HepG2 (cell line): ENCODE measurements around the gene MBTPS1. TPM values are rescaled to one million over a fixed set of nuclear protein-coding genes. Genes with fewer than 3 reads are reported as not detected.
A peak's percentile ranks its signal among the peaks of the same experiment; 100 is the strongest.

Source experiments
- ETS1 ChIP-seq: sonication (generic); formaldehyde crosslinking; IDR thresholded peaks from 2 replicates; pipeline ENCODE4 v1.4.0; 2020; ENCODE audit warnings: missing genetic modification reagents
- FOSL1 ChIP-seq: sonication (generic); formaldehyde crosslinking; IDR thresholded peaks from 2 replicates; pipeline ENCODE4 v1.9.0; 2021; ENCODE audit warnings: missing genetic modification reagents, borderline replicate concordance
- NONO ChIP-seq, 2 experiments: fragments of 450-650 bp in 1 of 2; sonication (generic) in 1 of 2; formaldehyde crosslinking in 1 of 2; IDR thresholded peaks in 1 of 2; conservative IDR thresholded peaks in 1 of 2; 2 replicates each; pipeline versions ENCODE4 v1.6.1 to v1.8.0; 2017 to 2022; ENCODE audit warnings: mild to moderate bottlenecking in 1 of 2, missing genetic modification reagents in 1 of 2, moderate library complexity in 1 of 2
- POLR2AphosphoS5 ChIP-seq: IDR thresholded peaks from 2 replicates; pipeline ENCODE4 v1.6.1; 2012; ENCODE audit warnings: low read depth, low read length
- RXRB ChIP-seq: IDR thresholded peaks from 2 replicates; pipeline ENCODE4 v1.6.1; 2016; ENCODE audit warnings: borderline replicate concordance, missing genetic modification reagents, missing compliant biosample characterization
- TMF1 ChIP-seq: sonication (generic); formaldehyde crosslinking; IDR thresholded peaks from 2 replicates; pipeline ENCODE4 v1.8.1; 2022; ENCODE audit warnings: low read depth, missing genetic modification reagents
- ZBTB7B ChIP-seq: sonication (generic); formaldehyde crosslinking; IDR thresholded peaks from 2 replicates; pipeline ENCODE4 v1.4.0; 2020; ENCODE audit warnings: missing genetic modification reagents
- ZFP36L2 ChIP-seq: sonication (generic); formaldehyde crosslinking; IDR thresholded peaks from 2 replicates; pipeline ENCODE4 v1.4.0; 2020; ENCODE audit warnings: missing genetic modification reagents
- ZNF276 ChIP-seq: sonication (generic); formaldehyde crosslinking; IDR thresholded peaks from 2 replicates; pipeline ENCODE4 v1.4.0; 2020; ENCODE audit warnings: mild to moderate bottlenecking, low read depth, missing genetic modification reagents
- ZNF503 ChIP-seq: sonication (generic); formaldehyde crosslinking; IDR thresholded peaks from 2 replicates; pipeline ENCODE4 v1.4.0; 2020; ENCODE audit warnings: missing genetic modification reagents
- ZNF597 ChIP-seq: sonication (generic); formaldehyde crosslinking; IDR thresholded peaks from 2 replicates; pipeline ENCODE4 v1.5.0; 2020; ENCODE audit warnings: missing genetic modification reagents
- ZNF605 ChIP-seq: sonication (generic); formaldehyde crosslinking; IDR thresholded peaks from 2 replicates; pipeline ENCODE4 v1.8.0; 2022; ENCODE audit warnings: mild to moderate bottlenecking, missing genetic modification reagents
- ZNF766 ChIP-seq: sonication (generic); formaldehyde crosslinking; IDR thresholded peaks from 2 replicates; pipeline ENCODE4 v1.5.0; 2020; ENCODE audit warnings: missing genetic modification reagents, borderline replicate concordance
- polyA plus RNA-seq, 8 experiments: library from polyadenylated mRNA; depleted of rRNA in 3 of 8; stranded (reverse) in 7 of 8; unstranded in 1 of 8; fragments of >200 nt; fragmentation: Illumina TruSeq in 4 of 8; extraction: Trizol in 4 of 8; gene quantifications; 2 replicates each; pipeline versions ENCODE4 v1.2.1 to v1.2.3, GENCODE V29; 2011 to 2016; ENCODE audit warnings: low read depth in 4 of 8, missing spikeins in 1 of 8, mixed read lengths in 1 of 8; ENCODE audit not compliant: insufficient read depth in 1 of 8
- total RNA-seq, 5 experiments: library from RNA; depleted of rRNA; stranded (reverse); fragments of >200 nt; fragmentation: Illumina TruSeq; extraction: Trizol; gene quantifications; 2 replicates each; pipeline ENCODE4 v1.2.3, GENCODE V29; 2016; ENCODE audit warnings: low read depth in 1 of 5
- TF ChIP-seq, protein P1 (sequence below): sonication (generic); formaldehyde crosslinking; IDR thresholded peaks from 2 replicates; pipeline ENCODE4 v1.9.0; 2022; ENCODE audit warnings: missing genetic modification reagents, mild to moderate bottlenecking, borderline replicate concordance
- TF ChIP-seq, protein P2 (sequence below): sonication (generic); formaldehyde crosslinking; IDR thresholded peaks from 2 replicates; pipeline ENCODE4 v1.5.0; 2020; ENCODE audit warnings: missing genetic modification reagents
- TF ChIP-seq, protein P3 (sequence below): sonication (generic); formaldehyde crosslinking; IDR thresholded peaks from 2 replicates; pipeline ENCODE4 v1.4.0; 2020; ENCODE audit warnings: missing genetic modification reagents, borderline replicate concordance

Gene MBTPS1
- total and polyA plus RNA-seq, 2 of the 13 experiments (the other 11 are each of a cell fraction or from before 2014, with no cell fraction given): 56.7 to 91.3 TPM

- TF ChIP-seq ZNF597 (CRISPR knock-in tag) (no peak), ZFP36L2 (CRISPR knock-in tag) (no peak), ETS1 (CRISPR knock-in tag) (no peak), NONO (IDR thresholded peaks at IDR 0.05) (no peak), NONO (CRISPR knock-in tag; conservative IDR thresholded peaks at IDR 0.05) (0 out of 2 replicates have a peak, but pooled peaks have one; percentile 45), FOSL1 (CRISPR knock-in tag) (no peak), ZBTB7B (CRISPR knock-in tag) (peak; percentile 90), ZNF605 (CRISPR knock-in tag) (peak; percentile 70; the same call in 1 of the 2 replicates), ZNF276 (CRISPR knock-in tag) (no peak), RXRB (CRISPR knock-in tag) (peak; percentile 71), ZNF503 (CRISPR knock-in tag) (no peak), POLR2AphosphoS5 (peak; percentile 71), ZNF766 (no peak), TMF1 (CRISPR knock-in tag) (no peak)
- TF ChIP-seq, protein P1, sequence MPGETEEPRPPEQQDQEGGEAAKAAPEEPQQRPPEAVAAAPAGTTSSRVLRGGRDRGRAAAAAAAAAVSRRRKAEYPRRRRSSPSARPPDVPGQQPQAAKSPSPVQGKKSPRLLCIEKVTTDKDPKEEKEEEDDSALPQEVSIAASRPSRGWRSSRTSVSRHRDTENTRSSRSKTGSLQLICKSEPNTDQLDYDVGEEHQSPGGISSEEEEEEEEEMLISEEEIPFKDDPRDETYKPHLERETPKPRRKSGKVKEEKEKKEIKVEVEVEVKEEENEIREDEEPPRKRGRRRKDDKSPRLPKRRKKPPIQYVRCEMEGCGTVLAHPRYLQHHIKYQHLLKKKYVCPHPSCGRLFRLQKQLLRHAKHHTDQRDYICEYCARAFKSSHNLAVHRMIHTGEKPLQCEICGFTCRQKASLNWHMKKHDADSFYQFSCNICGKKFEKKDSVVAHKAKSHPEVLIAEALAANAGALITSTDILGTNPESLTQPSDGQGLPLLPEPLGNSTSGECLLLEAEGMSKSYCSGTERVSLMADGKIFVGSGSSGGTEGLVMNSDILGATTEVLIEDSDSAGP (CRISPR knock-in tag): peak; percentile 64; the same call in 1 of the 2 replicates
- TF ChIP-seq, protein P2, sequence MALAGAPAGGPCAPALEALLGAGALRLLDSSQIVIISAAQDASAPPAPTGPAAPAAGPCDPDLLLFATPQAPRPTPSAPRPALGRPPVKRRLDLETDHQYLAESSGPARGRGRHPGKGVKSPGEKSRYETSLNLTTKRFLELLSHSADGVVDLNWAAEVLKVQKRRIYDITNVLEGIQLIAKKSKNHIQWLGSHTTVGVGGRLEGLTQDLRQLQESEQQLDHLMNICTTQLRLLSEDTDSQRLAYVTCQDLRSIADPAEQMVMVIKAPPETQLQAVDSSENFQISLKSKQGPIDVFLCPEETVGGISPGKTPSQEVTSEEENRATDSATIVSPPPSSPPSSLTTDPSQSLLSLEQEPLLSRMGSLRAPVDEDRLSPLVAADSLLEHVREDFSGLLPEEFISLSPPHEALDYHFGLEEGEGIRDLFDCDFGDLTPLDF (CRISPR knock-in tag): no peak
- TF ChIP-seq, protein P3, sequence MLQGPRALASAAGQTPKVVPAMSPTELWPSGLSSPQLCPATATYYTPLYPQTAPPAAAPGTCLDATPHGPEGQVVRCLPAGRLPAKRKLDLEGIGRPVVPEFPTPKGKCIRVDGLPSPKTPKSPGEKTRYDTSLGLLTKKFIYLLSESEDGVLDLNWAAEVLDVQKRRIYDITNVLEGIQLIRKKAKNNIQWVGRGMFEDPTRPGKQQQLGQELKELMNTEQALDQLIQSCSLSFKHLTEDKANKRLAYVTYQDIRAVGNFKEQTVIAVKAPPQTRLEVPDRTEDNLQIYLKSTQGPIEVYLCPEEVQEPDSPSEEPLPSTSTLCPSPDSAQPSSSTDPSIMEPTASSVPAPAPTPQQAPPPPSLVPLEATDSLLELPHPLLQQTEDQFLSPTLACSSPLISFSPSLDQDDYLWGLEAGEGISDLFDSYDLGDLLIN: 0 out of 2 replicates have a peak, but pooled peaks have one; percentile 47
These were observed 22.3 kb upstream of the MBTPS1 start (continued) for GRCh38 chr16:84138824-84139627.
